SU-DHL-6 (cell line): ENCODE results near the gene OR52D1.

Experiments
- H2AFZ ChIP-seq: fragments of 200-600 bp; sonication (generic); 2 replicates; pipeline ENCODE4 v1.6.1; 2014; ENCODE audit warnings: low read depth, mild to moderate bottlenecking, moderate library complexity, mixed read lengths, antibody characterized with exemption, low read length; ENCODE audit not compliant: severe bottlenecking
- H3F3A ChIP-seq: fragments of 200-600 bp; shearing (Covaris generic); 2 replicates; pipeline ENCODE4 v1.6.0; 2016; ENCODE audit warnings: antibody characterized with exemption, mild to moderate bottlenecking; ENCODE audit not compliant: insufficient read depth
- H3K27ac ChIP-seq: fragments of 200-600 bp; sonication (generic); 2 replicates; pipeline ENCODE4 v1.5.1; 2016; ENCODE audit warnings: low read depth, mild to moderate bottlenecking, low read length, moderate library complexity, mixed read lengths
- H3K27me3 ChIP-seq: fragments of 200-600 bp; sonication (generic), shearing (Covaris generic); 2 replicates; pipeline ENCODE4 v1.6.0; 2014; ENCODE audit warnings: mild to moderate bottlenecking, low read length
- H3K36me3 ChIP-seq: fragments of 200-600 bp; sonication (generic); 2 replicates; pipeline ENCODE4 v1.6.1; 2014; ENCODE audit warnings: mild to moderate bottlenecking, low read length, mixed read lengths
- H3K4me2 ChIP-seq: fragments of 300-600, 200-600 bp; shearing (Covaris generic), sonication (generic); 2 replicates; pipeline ENCODE4 v1.6.0; 2014; ENCODE audit warnings: low read length, low read depth, mild to moderate bottlenecking; ENCODE audit not compliant: poor library complexity, severe bottlenecking
- H3K4me3 ChIP-seq: fragments of 200-600 bp; sonication (generic); 2 replicates; pipeline ENCODE4 v1.5.1; 2014; ENCODE audit warnings: antibody characterized with exemption, low read length, mild to moderate bottlenecking, mixed read lengths; ENCODE audit not compliant: insufficient read depth, poor library complexity, severe bottlenecking
- H3K79me2 ChIP-seq: fragments of 200-600 bp; sonication (generic); 2 replicates; pipeline ENCODE4 v1.6.1; 2014; ENCODE audit warnings: mild to moderate bottlenecking, low read length, moderate library complexity; ENCODE audit not compliant: insufficient read depth
- H3K9ac ChIP-seq: fragments of 200-600 bp; sonication (generic); 2 replicates; pipeline ENCODE4 v1.7.0; 2014; ENCODE audit warnings: mild to moderate bottlenecking, low read length
- H3K9me2 ChIP-seq: fragments of 200-600 bp; sonication (generic); replicated peaks from 2 replicates; pipeline ENCODE4 v1.6.1; 2014; ENCODE audit warnings: low read length; ENCODE audit not compliant: insufficient read depth
- H3K9me3 ChIP-seq: fragments of 200-600 bp; sonication (generic); 2 replicates; pipeline ENCODE4 v1.6.1; 2014; ENCODE audit warnings: low read length, mixed read lengths; ENCODE audit not compliant: insufficient read depth
- H4K20me1 ChIP-seq: fragments of 200-600 bp; sonication (generic); 2 replicates; pipeline ENCODE4 v1.6.1; 2014; ENCODE audit warnings: low read depth, mild to moderate bottlenecking, antibody characterized with exemption, low read length, moderate library complexity, mixed read lengths
- EZH2phosphoT487 ChIP-seq: fragments of 200-600 bp; sonication (generic), shearing (Covaris generic); conservative IDR thresholded peaks from 2 replicates; pipeline ENCODE4 v1.6.1; 2018; ENCODE audit warnings: mild to moderate bottlenecking, antibody characterized with exemption, low read length, moderate library complexity, mixed read lengths
- TF ChIP-seq, protein P1 (sequence below): fragments of 200-600 bp; sonication (generic); IDR thresholded peaks from one replicate; pipeline ENCODE4 v1.5.1; 2017; ENCODE audit warnings: antibody characterized with exemption, mild to moderate bottlenecking, low read length, moderate library complexity; ENCODE audit not compliant: insufficient read depth, poor library complexity, severe bottlenecking

Gene OR52D1

DNA sequence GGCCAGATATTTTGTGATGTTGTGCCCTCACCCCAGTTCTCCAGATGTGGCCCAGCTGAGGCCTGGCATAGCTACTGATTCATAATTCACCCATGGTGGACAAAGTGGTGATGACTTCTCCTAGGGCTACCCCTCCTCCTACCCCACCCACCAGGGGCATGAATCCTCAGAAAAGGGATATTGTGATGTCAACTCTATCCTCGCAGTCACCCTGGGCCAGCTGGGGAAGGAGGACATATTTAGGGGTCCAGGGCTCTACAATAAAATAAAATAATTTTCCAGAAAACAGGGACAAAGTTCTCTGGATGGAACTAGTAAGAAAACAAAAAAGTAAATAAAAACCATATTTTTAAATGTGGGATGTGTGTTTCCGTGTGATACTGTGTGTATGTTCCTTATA is 28.1 kb downstream of the OR52D1 start, which contains the start of gene UBQLNL:
Gene UBQLNL (minus strand): TSS at position 101 of the 400 bp plus-strand sequence. CDS start 258 bp downstream, outside the sequence.
- H3K9ac ChIP-seq, result no peak within 1 kb of the TSS
- no peak within 1 kb of the TSS for H3K27ac ChIP-seq
- H2AFZ ChIP-seq, result no peak within 1 kb of the TSS
- TF ChIP-seq, protein P1, sequence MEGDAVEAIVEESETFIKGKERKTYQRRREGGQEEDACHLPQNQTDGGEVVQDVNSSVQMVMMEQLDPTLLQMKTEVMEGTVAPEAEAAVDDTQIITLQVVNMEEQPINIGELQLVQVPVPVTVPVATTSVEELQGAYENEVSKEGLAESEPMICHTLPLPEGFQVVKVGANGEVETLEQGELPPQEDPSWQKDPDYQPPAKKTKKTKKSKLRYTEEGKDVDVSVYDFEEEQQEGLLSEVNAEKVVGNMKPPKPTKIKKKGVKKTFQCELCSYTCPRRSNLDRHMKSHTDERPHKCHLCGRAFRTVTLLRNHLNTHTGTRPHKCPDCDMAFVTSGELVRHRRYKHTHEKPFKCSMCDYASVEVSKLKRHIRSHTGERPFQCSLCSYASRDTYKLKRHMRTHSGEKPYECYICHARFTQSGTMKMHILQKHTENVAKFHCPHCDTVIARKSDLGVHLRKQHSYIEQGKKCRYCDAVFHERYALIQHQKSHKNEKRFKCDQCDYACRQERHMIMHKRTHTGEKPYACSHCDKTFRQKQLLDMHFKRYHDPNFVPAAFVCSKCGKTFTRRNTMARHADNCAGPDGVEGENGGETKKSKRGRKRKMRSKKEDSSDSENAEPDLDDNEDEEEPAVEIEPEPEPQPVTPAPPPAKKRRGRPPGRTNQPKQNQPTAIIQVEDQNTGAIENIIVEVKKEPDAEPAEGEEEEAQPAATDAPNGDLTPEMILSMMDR, result no peak
- TF ChIP-seq EZH2phosphoT487, result no peak
- no peaks in the 10 kb centered on the region for H3K79me2 ChIP-seq
- no peaks in the 10 kb centered on the region for H3K27me3 ChIP-seq
- H3K9me3 ChIP-seq, result no peaks in the 10 kb centered on the region
- no peaks in the 10 kb centered on the region for H4K20me1 ChIP-seq
- no peaks in the 10 kb centered on the region for H3K9me2 ChIP-seq
- no peak within 1 kb of the TSS for H3K4me2 ChIP-seq
- no peaks in the 10 kb centered on the region for H3K36me3 ChIP-seq
- no peak within 1 kb of the TSS for H3K4me3 ChIP-seq
- no peaks in the 10 kb centered on the region for H3F3A ChIP-seq

DNA sequence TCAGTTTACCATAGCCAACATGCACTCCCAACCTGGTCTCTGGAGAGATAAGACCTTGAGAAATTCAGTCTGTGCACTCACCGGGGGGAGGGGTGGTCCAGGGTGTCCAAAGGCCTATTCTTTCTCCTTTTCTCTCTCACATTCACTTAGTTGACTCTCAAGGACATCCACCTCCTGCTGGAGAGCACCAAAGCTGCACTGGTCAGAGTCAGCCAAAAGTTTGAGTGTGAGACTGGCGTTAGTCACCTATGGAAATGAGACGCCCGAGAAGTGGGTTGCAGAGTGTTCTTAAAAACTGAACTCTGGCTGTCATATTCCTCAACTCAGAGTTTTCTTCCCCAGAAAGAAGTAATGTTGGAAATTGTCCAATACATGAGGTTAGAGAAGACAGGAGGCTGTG is 33.1 kb downstream of the OR52D1 start:
- H3K79me2 ChIP-seq, result no peaks in the 10 kb centered on the region
- H3K9me2 ChIP-seq, result no peaks in the 10 kb centered on the region
- H4K20me1 ChIP-seq, result no peaks in the 10 kb centered on the region
- no peak overlapping the region for H3K27ac ChIP-seq
- no peaks in the 10 kb centered on the region for H3F3A ChIP-seq
- no peak overlapping the region for H2AFZ ChIP-seq
- TF ChIP-seq, protein P1, result no peak
- TF ChIP-seq EZH2phosphoT487, result no peak
- H3K36me3 ChIP-seq, result no peaks in the 10 kb centered on the region
- H3K4me3 ChIP-seq, result no peak overlapping the region
- no peaks in the 10 kb centered on the region for H3K9me3 ChIP-seq
- no peaks in the 10 kb centered on the region for H3K27me3 ChIP-seq
- no peak overlapping the region for H3K9ac ChIP-seq
- H3K4me2 ChIP-seq, result no peak overlapping the region

DNA sequence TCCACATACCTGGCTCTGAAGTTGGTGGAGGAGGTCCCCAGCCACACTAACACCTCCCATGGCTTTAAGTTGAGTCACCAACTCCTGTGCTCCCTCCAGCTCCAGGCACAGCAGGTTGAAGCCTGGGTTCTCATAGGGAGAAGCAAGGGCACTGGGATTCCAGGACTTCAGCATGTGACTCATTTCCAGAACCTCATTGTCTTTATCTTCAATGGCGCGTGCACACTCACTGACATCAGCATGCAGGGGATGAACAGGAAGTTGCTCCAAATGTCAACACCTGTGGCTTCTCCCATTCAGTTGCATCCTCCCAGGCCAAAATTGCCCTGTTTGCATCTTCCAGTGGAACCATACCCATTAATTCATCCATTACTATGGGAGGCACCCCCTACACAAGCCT is 33.8 kb downstream of the OR52D1 start:
- H3K79me2 ChIP-seq, result no peaks in the 10 kb centered on the region
- TF ChIP-seq, protein P1, result no peak
- TF ChIP-seq EZH2phosphoT487, result no peak
- no peak overlapping the region for H3K27ac ChIP-seq
- no peaks in the 10 kb centered on the region for H3F3A ChIP-seq
- no peak overlapping the region for H3K4me2 ChIP-seq
- H3K9me2 ChIP-seq, result no peaks in the 10 kb centered on the region
- H3K36me3 ChIP-seq, result no peaks in the 10 kb centered on the region
- no peak overlapping the region for H2AFZ ChIP-seq
- no peak overlapping the region for H3K9ac ChIP-seq
- no peaks in the 10 kb centered on the region for H4K20me1 ChIP-seq
- no peak overlapping the region for H3K4me3 ChIP-seq
- no peaks in the 10 kb centered on the region for H3K9me3 ChIP-seq
- H3K27me3 ChIP-seq, result no peaks in the 10 kb centered on the region
